ENCODE measurements around the gene PHACTR3.

PHACTR3 gene

DNA sequence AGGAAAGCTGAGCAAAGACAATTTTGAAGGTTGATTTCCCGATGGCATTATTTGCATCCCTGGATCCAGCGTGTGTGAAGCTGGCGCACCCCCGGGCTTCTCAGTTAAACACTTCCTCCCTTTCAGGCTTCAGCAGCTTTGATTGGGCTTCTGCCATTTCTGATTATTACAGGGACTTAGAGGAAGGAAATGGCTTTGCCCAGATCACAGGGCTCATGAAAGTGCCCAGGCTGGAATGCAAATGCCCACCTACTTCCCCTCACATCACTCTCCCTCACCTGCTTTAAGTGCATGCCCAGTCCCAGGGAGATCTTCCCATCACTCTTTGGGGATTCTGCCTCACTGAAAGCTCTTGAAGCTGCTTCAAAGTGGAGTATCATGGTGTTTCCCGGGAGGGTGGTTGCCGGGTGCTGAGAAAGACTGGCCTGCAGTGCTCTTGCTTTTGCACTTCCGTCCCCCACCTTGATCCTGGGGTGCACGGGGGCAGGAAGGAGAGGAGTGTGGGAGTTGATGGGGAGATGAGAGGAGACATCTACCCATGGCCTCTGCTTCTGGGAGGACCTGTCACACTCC is 28.3 kb downstream of the PHACTR3 start:
- Histone ChIP-seq H3K9me3 (ENCODE audit: severe bottlenecking) (no peaks in the 10 kb centered on the region), H3K27ac (ENCODE audit: poor library complexity, severe bottlenecking) (no peak overlapping the region), H3K4me3 (ENCODE audit: severe bottlenecking) (no peak overlapping the region), H3K36me3 (ENCODE audit: low read depth) (no peaks in the 10 kb centered on the region), H3K4me1 (ENCODE audit: insufficient read depth, poor library complexity, severe bottlenecking) (no peaks in the 10 kb centered on the region), H3K27me3 (ENCODE audit: insufficient read depth, poor library complexity, severe bottlenecking) (peaks cover 74% of the 10 kb centered on the region)
- TF ChIP-seq CTCF (IDR thresholded peaks at IDR 0.05; ENCODE audit: poor library complexity, severe bottlenecking): no peak
- DNase-seq (ENCODE audit: low spot score) (peak; percentile 65), ATAC-seq (ENCODE audit: low read depth) (no peak)

DNA sequence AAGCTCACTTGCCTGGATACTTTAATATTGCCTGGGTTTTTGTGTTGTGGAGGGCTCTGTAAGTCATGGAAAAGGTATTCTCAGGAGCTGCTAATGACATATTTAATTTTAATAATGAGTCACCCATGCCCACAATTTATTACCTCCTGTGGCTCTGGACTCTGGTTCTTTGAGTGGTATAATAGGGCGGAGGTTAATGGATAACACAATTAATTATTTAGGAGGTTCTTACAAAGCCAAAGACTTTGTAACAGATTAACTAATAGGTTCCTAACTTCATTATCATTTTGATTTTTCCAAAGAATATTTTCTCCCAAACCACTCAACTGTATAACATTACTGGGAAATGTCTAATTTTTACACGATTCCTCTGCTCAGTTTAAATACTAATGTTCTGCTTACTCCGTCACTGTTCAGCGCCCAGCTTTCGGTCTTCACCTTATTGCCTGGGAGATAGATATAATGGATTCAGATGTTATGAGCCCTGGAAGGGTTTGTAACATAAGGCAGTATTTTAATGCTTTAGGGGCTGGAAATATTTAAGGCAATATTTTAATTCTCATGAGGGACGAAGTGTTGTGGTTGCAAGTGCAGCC is 29.4 kb downstream of the PHACTR3 start:
- H3K4me3 ChIP-seq (ENCODE audit: severe bottlenecking): no peak overlapping the region
- DNase-seq (ENCODE audit: low spot score) (peak; percentile 34), ATAC-seq (ENCODE audit: low read depth) (no peak)
- H3K36me3 ChIP-seq (ENCODE audit: low read depth): no peaks in the 10 kb centered on the region
- no peak for TF ChIP-seq CTCF (IDR thresholded peaks at IDR 0.05; ENCODE audit: poor library complexity, severe bottlenecking)
- no peaks in the 10 kb centered on the region for H3K4me1 ChIP-seq (ENCODE audit: insufficient read depth, poor library complexity, severe bottlenecking)
- H3K9me3 ChIP-seq (ENCODE audit: severe bottlenecking): no peaks in the 10 kb centered on the region
- H3K27me3 ChIP-seq (ENCODE audit: insufficient read depth, poor library complexity, severe bottlenecking): peaks cover 66% of the 10 kb centered on the region
- no peak overlapping the region for H3K27ac ChIP-seq (ENCODE audit: poor library complexity, severe bottlenecking)

GRCh38 chr20:59634435-59635005 is 30.2 kb downstream of the PHACTR3 start:
- H3K27ac ChIP-seq (ENCODE audit: poor library complexity, severe bottlenecking): no peak overlapping the region
- no peaks in the 10 kb centered on the region for H3K36me3 ChIP-seq (ENCODE audit: low read depth)
- no peaks in the 10 kb centered on the region for H3K9me3 ChIP-seq (ENCODE audit: severe bottlenecking)
- ATAC-seq (ENCODE audit: low read depth) (no peak), DNase-seq (ENCODE audit: low spot score) (peak; percentile 43)
- no peaks in the 10 kb centered on the region for H3K4me1 ChIP-seq (ENCODE audit: insufficient read depth, poor library complexity, severe bottlenecking)
- no peak for TF ChIP-seq CTCF (IDR thresholded peaks at IDR 0.05; ENCODE audit: poor library complexity, severe bottlenecking)
- H3K27me3 ChIP-seq (ENCODE audit: insufficient read depth, poor library complexity, severe bottlenecking): peaks cover 62% of the 10 kb centered on the region
- H3K4me3 ChIP-seq (ENCODE audit: severe bottlenecking): no peak overlapping the region

GRCh38 chr20:59636766-59637370 is 32.5 kb downstream of the PHACTR3 start:
- Histone ChIP-seq H3K9me3 (ENCODE audit: severe bottlenecking) (no peaks in the 10 kb centered on the region), H3K36me3 (ENCODE audit: low read depth) (no peaks in the 10 kb centered on the region), H3K4me1 (ENCODE audit: insufficient read depth, poor library complexity, severe bottlenecking) (no peaks in the 10 kb centered on the region), H3K4me3 (ENCODE audit: severe bottlenecking) (no peak overlapping the region), H3K27me3 (ENCODE audit: insufficient read depth, poor library complexity, severe bottlenecking) (peaks cover 75% of the 10 kb centered on the region), H3K27ac (ENCODE audit: poor library complexity, severe bottlenecking) (no peak overlapping the region)
- no peak for ATAC-seq (ENCODE audit: low read depth)
- no peak for DNase-seq (ENCODE audit: low spot score)
- TF ChIP-seq CTCF (IDR thresholded peaks at IDR 0.05; ENCODE audit: poor library complexity, severe bottlenecking): no peak
